ENCODE results near the gene ZNF814. TPM values are rescaled to one million over a fixed set of nuclear protein-coding genes. Genes with fewer than 3 reads are reported as not detected.
A peak's percentile ranks its signal among the peaks of the same experiment; 100 is the strongest.
"Not testable (repeated sequence)": the region's sequence is repeated elsewhere in the genome, so short reads cannot be mapped to it uniquely, and the experiment has no call there.

The ZNF814 gene
- 8.6 and 11.1 TPM in 2 replicates for total RNA-seq (2014; rRNA removed; shearing (Covaris generic))

DNA sequence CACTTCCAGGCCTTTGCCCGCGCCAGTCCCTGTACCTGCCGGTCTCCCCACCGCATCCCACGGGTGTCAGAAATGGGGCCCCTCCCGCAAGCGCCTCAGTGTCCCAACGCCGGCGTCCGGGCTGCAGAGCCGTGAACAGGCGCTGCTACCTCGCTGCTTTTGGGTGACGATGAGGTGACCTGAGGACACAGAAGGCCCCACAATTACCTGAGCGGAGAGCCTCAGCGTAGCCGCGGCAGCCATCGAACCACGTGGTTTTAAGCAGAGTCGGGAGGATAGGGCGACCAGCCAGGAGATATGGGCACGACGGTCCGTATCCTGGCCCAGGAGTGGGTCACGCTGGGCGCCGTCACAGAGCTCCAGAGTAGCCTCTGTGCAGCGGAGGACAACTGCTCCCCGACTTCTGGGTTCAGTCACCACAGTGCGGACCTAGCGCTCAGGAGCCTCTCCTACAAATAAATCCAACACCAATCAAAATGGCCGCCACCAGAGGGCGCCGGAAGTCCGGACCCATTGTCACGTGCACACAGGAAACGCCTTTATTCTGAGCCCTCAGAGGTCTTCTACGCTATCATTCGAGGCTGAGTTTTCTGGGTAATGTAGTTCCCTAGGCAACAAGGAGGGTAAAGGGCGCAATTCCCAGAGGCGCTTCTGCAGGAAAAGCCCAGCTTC is at the start of gene ZNF814:
TSS of gene ZNF814 (minus strand) at position 478 of the 672 bp plus-strand sequence. CDS start at position 243, 235 bp downstream.
- DNase-seq (ENCODE audit: low spot score), result peak; percentile 95

DNA sequence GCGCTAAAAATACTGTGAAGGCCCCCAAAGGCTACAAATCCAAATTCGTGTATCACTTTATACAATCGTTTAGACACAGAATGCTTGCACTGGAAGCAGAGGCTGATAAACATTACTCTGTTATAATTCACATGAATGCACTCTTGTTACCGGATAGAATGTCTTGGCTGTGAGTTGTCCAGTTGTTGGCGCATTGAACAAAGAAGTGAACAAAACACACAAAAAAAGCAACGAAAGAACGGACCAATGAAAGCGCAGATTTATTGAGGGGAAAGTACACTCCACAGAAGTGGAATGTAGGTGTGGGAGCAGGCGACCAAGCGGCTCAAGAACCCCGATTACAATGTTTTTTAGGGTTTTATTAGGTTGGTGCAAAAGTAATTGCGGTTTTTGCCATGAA is 46.9 kb upstream of the ZNF814 start:
- DNase-seq (ENCODE audit: low spot score), result no peak

DNA sequence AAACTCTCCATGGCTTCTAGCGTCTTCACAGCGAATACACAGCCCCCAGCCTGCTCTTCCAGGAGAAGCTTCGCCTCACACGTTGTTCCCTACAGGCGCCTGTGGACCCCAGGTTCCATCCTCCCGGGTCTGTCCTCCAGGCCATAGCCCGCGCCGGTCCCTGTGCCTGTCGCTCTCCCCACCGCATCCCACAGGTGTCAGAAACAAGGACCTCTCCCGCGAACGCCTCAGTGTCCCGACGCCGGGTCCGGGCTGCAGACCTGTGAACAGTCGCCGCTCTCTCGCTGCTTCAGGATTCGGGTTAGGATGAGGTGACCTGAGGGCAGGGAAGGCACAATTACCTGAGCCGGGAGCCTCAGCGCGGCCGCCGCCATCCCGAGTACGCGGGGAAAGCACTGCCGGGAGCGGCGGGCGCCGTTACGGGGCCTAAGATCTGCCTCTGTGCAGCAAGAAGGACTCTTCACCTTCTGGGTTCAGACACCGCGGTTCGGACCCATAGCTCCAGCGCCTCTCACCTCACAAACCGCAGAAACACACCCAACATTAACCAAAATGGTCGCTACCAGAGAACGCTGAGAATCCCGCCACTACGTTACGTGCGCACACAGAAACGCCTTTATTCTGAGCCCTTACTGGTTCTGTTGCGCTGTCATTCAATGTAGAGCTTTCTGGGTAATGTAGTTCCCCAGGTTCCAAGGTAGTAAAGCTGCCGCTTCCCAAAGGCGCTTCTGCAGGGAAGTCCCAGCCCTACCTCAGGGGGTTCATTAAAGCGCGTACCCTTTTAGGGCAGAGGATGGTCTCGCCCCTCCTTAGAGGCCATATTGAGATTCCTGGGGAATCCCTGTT is 46.2 kb upstream of the ZNF814 start, which contains the start of gene ZNF418:
TSS of gene ZNF418 (minus strand) at position 583 of the 846 bp plus-strand sequence. CDS start 1,580 bp downstream, outside the sequence.
- no peak for DNase-seq (ENCODE audit: low spot score)

DNA sequence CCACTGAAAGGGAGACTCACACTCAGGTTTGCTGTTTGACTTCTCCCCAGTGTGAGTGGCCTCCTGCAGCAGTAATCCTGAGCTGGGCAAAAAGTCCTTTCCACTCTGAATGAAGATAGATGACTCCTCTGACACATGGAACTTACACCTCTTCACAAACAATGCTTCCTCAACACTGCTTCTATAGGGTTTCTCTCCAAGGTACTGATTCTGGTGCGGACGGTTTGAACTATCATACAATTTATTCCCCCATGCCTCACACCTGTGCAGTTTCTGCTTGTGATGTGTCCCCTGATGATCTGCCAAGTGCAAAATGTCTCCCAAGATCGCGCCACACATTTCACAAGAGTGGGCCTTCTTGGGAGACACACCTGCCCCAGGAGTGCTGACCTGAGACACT is 38.8 kb upstream of the ZNF814 start:
- DNase-seq (ENCODE audit: low spot score), result no peak

- peak; percentile 94 for DNase-seq (ENCODE audit: low spot score)
Measured at GRCh38 chr19:57916168-57916995, 27.5 kb upstream of the ZNF814 start, which contains the start of gene ZNF417. ZNF417 (minus strand) TSS chr19:57916592; CDS start chr19:57916411, 181 bp downstream.

- no peak for DNase-seq (ENCODE audit: low spot score)
Measured at GRCh38 chr19:57914531-57914930, 25.7 kb upstream of the ZNF814 start.

- DNase-seq (ENCODE audit: low spot score), result no peak
Measured at GRCh38 chr19:57907394-57907793, 18.6 kb upstream of the ZNF814 start.

DNA sequence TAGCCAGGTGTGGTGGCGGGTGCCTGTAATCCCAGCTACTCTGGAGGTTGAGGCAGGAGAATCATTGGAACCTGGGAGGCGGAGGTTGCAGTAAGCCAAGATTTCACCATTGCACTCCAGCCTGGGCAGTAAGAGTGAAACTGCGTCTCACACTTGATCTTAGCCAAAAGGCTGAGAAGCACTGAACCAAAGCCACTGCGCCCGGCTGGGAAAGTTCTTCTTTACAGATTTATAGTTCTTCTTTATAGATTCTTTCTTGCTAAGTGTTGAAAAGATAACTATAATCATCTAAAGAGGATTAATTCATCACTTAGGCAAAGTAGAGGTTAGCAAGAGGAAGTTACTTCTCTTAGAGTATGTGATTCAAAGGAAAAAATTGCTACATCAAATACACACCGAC is 16.4 kb upstream of the ZNF814 start:
- no peak for DNase-seq (ENCODE audit: low spot score)

DNA sequence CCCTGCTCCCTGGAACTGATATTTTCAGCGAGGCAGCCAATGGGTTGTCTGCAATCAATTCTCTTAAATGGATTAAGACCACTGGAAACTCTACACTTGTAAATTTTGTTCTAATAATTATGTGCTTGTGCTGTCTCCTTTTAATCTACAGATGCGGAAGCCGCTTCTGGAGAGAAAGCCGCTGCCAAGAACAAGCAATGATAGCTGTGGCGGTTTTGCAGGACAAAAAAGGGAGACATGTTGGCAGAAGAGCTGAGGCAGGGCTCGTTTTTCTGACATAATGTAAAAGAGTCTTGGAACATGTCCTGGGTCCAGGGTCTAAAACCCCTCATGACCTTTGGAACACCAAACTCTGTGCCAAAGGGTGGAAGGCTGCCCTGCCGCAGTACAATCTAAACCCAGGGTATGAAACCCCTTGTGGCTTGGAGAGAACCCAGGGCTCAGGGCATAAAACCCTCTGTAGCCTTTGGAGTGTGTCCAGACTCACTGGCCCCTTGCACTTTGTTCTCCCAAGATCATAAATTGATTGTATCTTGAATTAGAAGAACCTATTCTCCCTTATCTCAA is 14.9 kb upstream of the ZNF814 start:
- DNase-seq (ENCODE audit: low spot score), result no peak

- no peak for DNase-seq (ENCODE audit: low spot score)
Measured at GRCh38 chr19:57900311-57900710, 11.5 kb upstream of the ZNF814 start.

DNA sequence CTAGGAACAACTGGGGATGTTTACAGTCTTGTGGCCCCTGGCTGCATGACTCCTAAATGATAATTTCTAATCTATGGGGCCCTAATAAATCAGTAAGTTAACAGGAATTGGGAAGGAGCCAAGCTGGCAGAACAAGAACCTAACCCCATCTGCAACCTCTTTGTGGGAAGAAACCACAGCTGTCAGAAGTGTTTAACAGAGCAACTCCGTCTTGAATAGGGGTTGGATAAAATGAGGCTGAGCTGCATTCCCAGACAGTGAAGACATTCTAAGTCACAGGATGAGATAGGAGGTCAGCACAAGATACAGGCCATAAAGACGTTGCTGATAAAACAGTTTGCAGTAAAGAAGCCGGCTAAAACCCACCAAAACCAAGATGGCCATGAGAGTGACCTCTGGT is 1.9 kb upstream of the ZNF814 start:
- DNase-seq (ENCODE audit: low spot score), result not testable (repeated sequence)

GRCh38 chr19:57888107-57888559 is 704 bp downstream of the ZNF814 start:
- peak; percentile 31 for DNase-seq (ENCODE audit: low spot score)

- no peak for DNase-seq (ENCODE audit: low spot score)
Measured at GRCh38 chr19:57887195-57887941, 1.5 kb downstream of the ZNF814 start.

- DNase-seq (ENCODE audit: low spot score), result no peak
Measured at GRCh38 chr19:57886046-57886445, 2.8 kb downstream of the ZNF814 start.

GRCh38 chr19:57873883-57874799 is 14.7 kb downstream of the ZNF814 start:
- DNase-seq (ENCODE audit: low spot score), result not testable (repeated sequence)

- DNase-seq (ENCODE audit: low spot score), result no peak
Measured at GRCh38 chr19:57872450-57872849, 16.4 kb downstream of the ZNF814 start.

DNA sequence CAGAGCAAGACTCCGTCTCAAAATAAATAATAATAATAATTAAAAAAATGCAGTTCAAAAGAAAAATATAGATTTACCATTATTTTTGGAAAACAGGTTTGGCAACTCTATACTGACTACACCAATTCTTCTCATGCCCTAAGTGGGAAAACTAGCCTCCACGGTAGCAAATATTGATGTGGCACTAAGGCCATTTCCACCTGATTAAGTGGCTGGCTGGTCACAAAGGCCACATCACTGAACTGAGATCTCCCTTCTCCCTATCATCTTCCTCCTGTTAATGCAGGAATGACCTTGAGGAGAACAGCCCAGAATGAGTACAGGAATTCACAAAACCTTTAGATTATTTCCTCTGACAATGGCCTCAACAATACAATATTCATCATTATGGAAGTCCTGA is 18.6 kb downstream of the ZNF814 start:
- DNase-seq (ENCODE audit: low spot score), result no peak

- DNase-seq (ENCODE audit: low spot score), result not testable (repeated sequence)
Measured at GRCh38 chr19:57869655-57870054, 19.2 kb downstream of the ZNF814 start.

- no peak for DNase-seq (ENCODE audit: low spot score)
Measured at GRCh38 chr19:57867868-57868492, 20.9 kb downstream of the ZNF814 start.

Measured in HT-29 (cell line).